Bronchial epithelial cell (primary cell): ENCODE measurements around the gene ADI1. TPM values are rescaled to one million over a fixed set of nuclear protein-coding genes. Genes with fewer than 3 reads are reported as not detected.

ENCODE experiments used
- DNase-seq: peaks from one replicate; pipeline ENCODE4 v3.0.0-alpha.2; 2010; ENCODE audit warnings: low read depth
- FAIRE-seq: peaks from 2 replicates; lab custom pipeline; 2011; peaks lifted over from hg19 to GRCh38; lab: Jason Lieb, UNC
- H3K27me3 ChIP-seq: 2 replicates; pipeline ENCODE4 v1.5.1; 2011; ENCODE audit warnings: low read length; ENCODE audit not compliant: control insufficient read depth, insufficient read depth
- H3K36me3 ChIP-seq: 2 replicates; pipeline ENCODE4 v1.5.1; 2011; ENCODE audit warnings: low read length; ENCODE audit not compliant: control insufficient read depth, insufficient read depth
- H3K4me3 ChIP-seq: 2 replicates; pipeline ENCODE4 v1.5.1; 2011; ENCODE audit warnings: mild to moderate bottlenecking, low read depth, low read length, control low read depth
- CTCF ChIP-seq: IDR thresholded peaks from 2 replicates; pipeline ENCODE4 v1.5.1; 2011; ENCODE audit warnings: mild to moderate bottlenecking, moderate library complexity, low read length, control low read depth, inconsistent platforms; ENCODE audit not compliant: insufficient read depth, severe bottlenecking
- total RNA-seq: library from RNA; depleted of rRNA; stranded (reverse); fragments of >200 nt; gene quantifications from 2 replicates; pipeline ENCODE4 v1.2.1, GENCODE V29; 2014

ADI1 gene
- total RNA-seq, 1 donor from 2014 or later: 29.5 TPM

GRCh38 chr2:3526871-3527270 is 7.5 kb upstream of the ADI1 start:
- no peaks in the 10 kb centered on the region for H3K27me3 ChIP-seq
- no peak for TF ChIP-seq CTCF
- H3K4me3 ChIP-seq: no peak overlapping the region
- no peaks in the 10 kb centered on the region for H3K36me3 ChIP-seq
- no peak for DNase-seq
- FAIRE-seq: no peak

- H3K36me3 ChIP-seq: no peaks in the 10 kb centered on the region
- H3K4me3 ChIP-seq: no peak overlapping the region
- DNase-seq (peak; percentile 39), FAIRE-seq (no peak)
- no peak for TF ChIP-seq CTCF
- no peaks in the 10 kb centered on the region for H3K27me3 ChIP-seq
Observed at GRCh38 chr2:3523551-3524041, 4.3 kb upstream of the ADI1 start.

- no peak for TF ChIP-seq CTCF
- no peak overlapping the region for H3K4me3 ChIP-seq
- DNase-seq (no peak), FAIRE-seq (no peak)
- H3K27me3 ChIP-seq: no peaks in the 10 kb centered on the region
- no peaks in the 10 kb centered on the region for H3K36me3 ChIP-seq
Observed at GRCh38 chr2:3522961-3523421, 3.7 kb upstream of the ADI1 start.

DNA sequence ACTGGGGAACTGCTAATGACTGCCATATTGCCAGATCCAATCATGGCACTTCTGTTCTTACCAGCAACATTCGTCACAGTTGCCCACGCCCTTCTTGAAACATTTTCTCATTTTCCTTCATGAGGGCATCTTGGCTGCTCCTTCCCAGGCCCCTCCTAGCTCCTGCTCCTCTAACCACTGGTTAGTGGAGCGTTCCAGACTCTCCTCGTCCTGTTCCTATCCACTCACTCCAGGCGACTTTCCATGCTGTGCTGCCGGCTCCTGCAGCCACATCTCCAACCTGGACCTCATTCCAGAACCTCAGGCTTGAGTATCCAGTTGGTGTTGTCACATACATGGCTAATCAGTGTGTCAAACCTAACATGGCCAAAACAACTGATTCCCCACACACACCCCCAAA is 1.3 kb upstream of the ADI1 start:
- H3K4me3 ChIP-seq: no peak overlapping the region
- TF ChIP-seq CTCF: no peak
- H3K27me3 ChIP-seq: no peaks in the 10 kb centered on the region
- FAIRE-seq (no peak), DNase-seq (no peak)
- H3K36me3 ChIP-seq: no peaks in the 10 kb centered on the region

DNA sequence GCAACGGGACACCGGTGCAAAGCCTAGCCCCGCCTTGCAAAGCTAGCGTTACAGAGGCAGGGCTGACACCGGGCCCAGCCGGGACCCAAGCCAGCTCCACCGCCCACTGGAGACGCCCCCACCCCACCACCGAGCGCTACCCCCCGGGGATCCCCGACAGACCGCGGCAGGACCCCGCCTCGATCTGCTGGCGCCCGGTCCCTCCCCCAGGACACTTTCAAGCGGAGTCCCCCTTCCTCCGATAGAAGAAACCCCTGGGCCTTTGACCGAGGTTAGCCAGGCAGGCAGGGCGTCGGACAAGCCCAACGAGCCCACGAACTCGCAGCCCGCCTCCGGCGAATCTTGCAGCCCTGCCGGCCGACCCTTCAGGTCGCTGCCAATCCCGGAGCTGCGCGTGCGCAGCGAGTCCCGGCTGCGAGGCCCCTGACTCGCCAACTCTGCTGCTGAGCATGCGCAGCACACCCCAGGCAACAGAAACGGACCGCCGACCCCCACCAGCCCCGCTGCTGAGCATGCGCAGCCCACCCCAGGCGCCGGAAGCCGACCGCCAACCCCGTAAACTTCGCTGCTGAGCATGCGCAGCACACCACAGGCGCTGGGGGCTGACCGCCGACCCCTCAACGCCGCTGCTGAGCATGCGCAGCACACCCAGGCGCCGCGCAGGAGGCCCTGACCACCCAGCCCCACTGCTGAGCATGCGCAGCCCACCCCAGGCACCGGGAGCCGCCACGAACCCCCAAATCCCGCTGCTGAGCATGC is 656 bp downstream of the ADI1 start:
- FAIRE-seq: no peak
- DNase-seq: peak; percentile 92
- peak overlapping the region; percentile 88 for H3K4me3 ChIP-seq
- H3K27me3 ChIP-seq: no peaks in the 10 kb centered on the region
- no peaks in the 10 kb centered on the region for H3K36me3 ChIP-seq
- no peak for TF ChIP-seq CTCF
